ENCODE results near the gene TMEM209. TPM values are rescaled to one million over a fixed set of nuclear protein-coding genes. Genes with fewer than 3 reads are reported as not detected.
"Not testable (repeated sequence)": the region's sequence is repeated elsewhere in the genome, so short reads cannot be mapped to it uniquely, and the experiment has no call there.

The TMEM209 gene
- total and polyA plus RNA-seq, 5 donors, result 5.2 to 9.8 (median 9.1) TPM

- intact Hi-C loops (cut with DNase I), result no loop called here
- no peaks in the 10 kb centered on the region for H3K9me3 ChIP-seq (ENCODE audit: control insufficient read depth, low read length)
- no peak overlapping the region for H3K4me3 ChIP-seq (ENCODE audit: low read length)
- DNase-seq, result no peak
- peak in 1 of 2 donors; percentile 56 for ATAC-seq
- H3K27me3 ChIP-seq (ENCODE audit: control insufficient read depth, insufficient read depth), result no peaks in the 10 kb centered on the region
- no peak overlapping the region for H3K27ac ChIP-seq (ENCODE audit: low read length)
- no peaks in the 10 kb centered on the region for H3K4me1 ChIP-seq (ENCODE audit: control insufficient read depth, insufficient read depth, low read length)
- WGBS, result 66% methylated on average over 2 of the region's 2 CpGs
These were observed 27.0 kb upstream of the TMEM209 start for GRCh38 chr7:130232209-130232608.

- DNase-seq (no peak), ATAC-seq (no peak)
- Histone ChIP-seq H3K4me1 (ENCODE audit: control insufficient read depth, insufficient read depth, low read length) (no peaks in the 10 kb centered on the region), H3K27ac (ENCODE audit: low read length) (no peak overlapping the region), H3K9me3 (ENCODE audit: control insufficient read depth, low read length) (no peaks in the 10 kb centered on the region), H3K4me3 (ENCODE audit: low read length) (no peak overlapping the region), H3K27me3 (ENCODE audit: control insufficient read depth, insufficient read depth) (no peaks in the 10 kb centered on the region)
- 52% methylated on average over 6 of the region's 6 CpGs for WGBS
- intact Hi-C loops (cut with DNase I), result no loop called here
These were observed 26.6 kb upstream of the TMEM209 start for GRCh38 chr7:130231792-130232191.

GRCh38 chr7:130229981-130230380, 24.8 kb upstream of the TMEM209 start:
- H3K27me3 ChIP-seq (ENCODE audit: control insufficient read depth, insufficient read depth); H3K4me1 ChIP-seq (ENCODE audit: control insufficient read depth, insufficient read depth, low read length); intact Hi-C loops (cut with DNase I); H3K4me3 ChIP-seq (ENCODE audit: low read length); H3K9me3 ChIP-seq (ENCODE audit: control insufficient read depth, low read length); H3K27ac ChIP-seq (ENCODE audit: low read length); ATAC-seq; DNase-seq: not testable (repeated sequence)
- WGBS, result 93% methylated on average over 28 of the region's 28 CpGs

- ATAC-seq (no peak), DNase-seq (no peak)
- no peaks in the 10 kb centered on the region for H3K9me3 ChIP-seq (ENCODE audit: control insufficient read depth, low read length)
- intact Hi-C loops (cut with DNase I), result no loop called here
- no peaks in the 10 kb centered on the region for H3K27me3 ChIP-seq (ENCODE audit: control insufficient read depth, insufficient read depth)
- no peak overlapping the region for H3K4me3 ChIP-seq (ENCODE audit: low read length)
- H3K27ac ChIP-seq (ENCODE audit: low read length), result no peak overlapping the region
- no peaks in the 10 kb centered on the region for H3K4me1 ChIP-seq (ENCODE audit: control insufficient read depth, insufficient read depth, low read length)
- WGBS, result 71% methylated on average over 7 of the region's 7 CpGs
These were observed 23.8 kb upstream of the TMEM209 start for GRCh38 chr7:130228840-130229502.

- no peak overlapping the region for H3K4me3 ChIP-seq (ENCODE audit: low read length)
- no peaks in the 10 kb centered on the region for H3K4me1 ChIP-seq (ENCODE audit: control insufficient read depth, insufficient read depth, low read length)
- H3K27me3 ChIP-seq (ENCODE audit: control insufficient read depth, insufficient read depth), result no peaks in the 10 kb centered on the region
- ATAC-seq (no peak), DNase-seq (no peak)
- H3K27ac ChIP-seq (ENCODE audit: low read length), result no peak overlapping the region
- H3K9me3 ChIP-seq (ENCODE audit: control insufficient read depth, low read length), result no peaks in the 10 kb centered on the region
- intact Hi-C loops (cut with DNase I), result no loop called here
- 44% methylated on average over 1 of the region's 1 CpG for WGBS
These were observed 22.8 kb upstream of the TMEM209 start for GRCh38 chr7:130227883-130228575.

- intact Hi-C loops (cut with DNase I), result no loop called here
- ATAC-seq (no peak), DNase-seq (no peak)
- Histone ChIP-seq H3K27ac (ENCODE audit: low read length) (no peak overlapping the region), H3K27me3 (ENCODE audit: control insufficient read depth, insufficient read depth) (no peaks in the 10 kb centered on the region), H3K4me3 (ENCODE audit: low read length) (no peak overlapping the region), H3K9me3 (ENCODE audit: control insufficient read depth, low read length) (no peaks in the 10 kb centered on the region), H3K4me1 (ENCODE audit: control insufficient read depth, insufficient read depth, low read length) (no peaks in the 10 kb centered on the region)
- 95% methylated on average over 1 of the region's 1 CpG for WGBS
These were observed 21.1 kb upstream of the TMEM209 start for GRCh38 chr7:130226333-130226732.

- H3K27me3 ChIP-seq (ENCODE audit: control insufficient read depth, insufficient read depth); intact Hi-C loops (cut with DNase I); H3K9me3 ChIP-seq (ENCODE audit: control insufficient read depth, low read length); DNase-seq; H3K4me1 ChIP-seq (ENCODE audit: control insufficient read depth, insufficient read depth, low read length); H3K27ac ChIP-seq (ENCODE audit: low read length); ATAC-seq; H3K4me3 ChIP-seq (ENCODE audit: low read length): not testable (repeated sequence)
- 69% methylated on average over 3 of the region's 3 CpGs for WGBS
These were observed 19.7 kb upstream of the TMEM209 start for GRCh38 chr7:130224923-130225322.

- ATAC-seq (no peak), DNase-seq (no peak)
- no peaks in the 10 kb centered on the region for H3K4me1 ChIP-seq (ENCODE audit: control insufficient read depth, insufficient read depth, low read length)
- no peaks in the 10 kb centered on the region for H3K27me3 ChIP-seq (ENCODE audit: control insufficient read depth, insufficient read depth)
- no peak overlapping the region for H3K27ac ChIP-seq (ENCODE audit: low read length)
- WGBS, result 87% methylated on average over 5 of the region's 5 CpGs
- no peak overlapping the region for H3K4me3 ChIP-seq (ENCODE audit: low read length)
- intact Hi-C loops (cut with DNase I), result no loop called here
- no peaks in the 10 kb centered on the region for H3K9me3 ChIP-seq (ENCODE audit: control insufficient read depth, low read length)
These were observed 19.0 kb upstream of the TMEM209 start for GRCh38 chr7:130224210-130224609.

GRCh38 chr7:130223646-130224045, 18.4 kb upstream of the TMEM209 start:
- Histone ChIP-seq H3K27me3 (ENCODE audit: control insufficient read depth, insufficient read depth) (no peaks in the 10 kb centered on the region), H3K4me3 (ENCODE audit: low read length) (no peak overlapping the region), H3K27ac (ENCODE audit: low read length) (no peak overlapping the region), H3K4me1 (ENCODE audit: control insufficient read depth, insufficient read depth, low read length) (no peaks in the 10 kb centered on the region), H3K9me3 (ENCODE audit: control insufficient read depth, low read length) (no peaks in the 10 kb centered on the region)
- DNase-seq, result no peak
- 31% methylated on average over 1 of the region's 1 CpG for WGBS
- no peak for ATAC-seq
- intact Hi-C loops (cut with DNase I), result no loop called here

GRCh38 chr7:130221746-130222145, 16.5 kb upstream of the TMEM209 start:
- no peak for ATAC-seq
- no peaks in the 10 kb centered on the region for H3K4me1 ChIP-seq (ENCODE audit: control insufficient read depth, insufficient read depth, low read length)
- no peak overlapping the region for H3K4me3 ChIP-seq (ENCODE audit: low read length)
- 93% methylated on average over 4 of the region's 4 CpGs for WGBS
- no peak overlapping the region for H3K27ac ChIP-seq (ENCODE audit: low read length)
- no peaks in the 10 kb centered on the region for H3K9me3 ChIP-seq (ENCODE audit: control insufficient read depth, low read length)
- DNase-seq, result no peak
- no peaks in the 10 kb centered on the region for H3K27me3 ChIP-seq (ENCODE audit: control insufficient read depth, insufficient read depth)
- intact Hi-C loops (cut with DNase I), result no loop called here

GRCh38 chr7:130219871-130220270, 14.7 kb upstream of the TMEM209 start:
- Histone ChIP-seq H3K4me1 (ENCODE audit: control insufficient read depth, insufficient read depth, low read length) (no peaks in the 10 kb centered on the region), H3K27me3 (ENCODE audit: control insufficient read depth, insufficient read depth) (no peaks in the 10 kb centered on the region), H3K4me3 (ENCODE audit: low read length) (no peak overlapping the region), H3K27ac (ENCODE audit: low read length) (no peak overlapping the region), H3K9me3 (ENCODE audit: control insufficient read depth, low read length) (no peaks in the 10 kb centered on the region)
- WGBS, result 93% methylated on average over 9 of the region's 9 CpGs
- intact Hi-C loops (cut with DNase I), result no loop called here
- DNase-seq, result no peak
- ATAC-seq, result no peak

Data from right cardiac atrium (tissue), 5 donors.